ENCODE results near the gene FXR2.

DNA sequence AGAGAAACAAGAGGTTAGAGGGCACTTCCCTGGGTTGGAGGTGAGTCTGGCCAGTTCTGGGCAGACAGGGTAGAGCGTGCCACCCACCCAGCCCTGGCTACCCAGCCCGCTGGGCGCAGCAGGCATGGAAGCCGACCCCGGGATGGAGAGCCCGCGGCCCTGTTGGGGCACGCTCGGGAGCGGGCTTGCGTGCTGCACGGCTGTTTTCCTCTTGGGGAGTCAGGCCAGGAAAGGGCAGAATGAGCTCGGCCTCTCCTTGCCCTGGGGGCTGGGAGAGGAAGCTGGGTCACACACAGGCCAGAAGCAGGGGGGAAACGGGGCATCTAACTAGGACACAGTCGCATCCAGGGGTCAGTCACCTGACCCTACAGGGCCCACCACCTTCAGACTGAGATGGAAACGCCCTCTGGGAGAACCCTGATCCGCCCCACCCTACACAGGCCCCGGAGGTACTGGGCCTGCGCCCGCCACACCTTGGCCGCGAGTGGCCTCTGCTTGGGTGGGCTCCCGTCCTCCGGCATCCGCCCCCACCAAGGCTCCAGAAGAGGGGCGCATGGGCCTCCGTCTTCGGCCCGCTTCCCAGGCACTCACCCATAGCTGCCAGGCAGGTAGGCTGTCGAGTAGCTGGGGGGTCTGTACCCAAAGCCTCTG is 26.0 kb downstream of the FXR2 start:
- TF ChIP-seq L3MBTL2 (conservative IDR thresholded peaks at IDR 0.05) = no peak
- no peak for TF ChIP-seq TARDBP (IDR thresholded peaks at IDR 0.05)
- TF ChIP-seq SP1 (IDR thresholded peaks at IDR 0.05) = no peak
- TF ChIP-seq LEF1 (IDR thresholded peaks at IDR 0.05; ENCODE audit: borderline replicate concordance) = no peak
- TF ChIP-seq BHLHE40 (IDR thresholded peaks at IDR 0.05; ENCODE audit: borderline replicate concordance) = no peak
